Memory B cell (primary cell): ENCODE results near the gene KIF16B.
A peak's percentile ranks its signal among the peaks of the same experiment; 100 is the strongest.

Experiments used
- ATAC-seq: fragments of 150-1000 bp; cut with Tn5 transposase; 2 replicates; pipeline ENCODE4 v1.10.0; 2021; ENCODE audit warnings: low read depth, mild to moderate bottlenecking, moderate library complexity
- DNase-seq, 2 donors: peaks; one replicate each; pipeline ENCODE4 v3.0.0; 2022; ENCODE audit warnings: low spot score in 2 of 2
- H3K27ac Mint-ChIP-seq: one replicate; pipeline ENCODE4 v1.8.0; 2022; ENCODE audit warnings: mild to moderate bottlenecking, moderate library complexity, mixed read lengths
- H3K27me3 Mint-ChIP-seq: one replicate; pipeline ENCODE4 v1.8.0; 2022; ENCODE audit warnings: mixed read lengths
- H3K36me3 Mint-ChIP-seq: one replicate; pipeline ENCODE4 v1.8.0; 2022; ENCODE audit warnings: mild to moderate bottlenecking, mixed read lengths
- H3K4me1 Mint-ChIP-seq: one replicate; pipeline ENCODE4 v1.8.0; 2022; ENCODE audit warnings: mixed read lengths
- H3K4me3 Mint-ChIP-seq: one replicate; pipeline ENCODE4 v1.8.0; 2022; ENCODE audit warnings: mild to moderate bottlenecking, moderate library complexity, mixed read lengths
- H3K9me3 Mint-ChIP-seq: one replicate; pipeline ENCODE4 v1.8.0; 2022; ENCODE audit warnings: mixed read lengths

KIF16B gene, protein sequence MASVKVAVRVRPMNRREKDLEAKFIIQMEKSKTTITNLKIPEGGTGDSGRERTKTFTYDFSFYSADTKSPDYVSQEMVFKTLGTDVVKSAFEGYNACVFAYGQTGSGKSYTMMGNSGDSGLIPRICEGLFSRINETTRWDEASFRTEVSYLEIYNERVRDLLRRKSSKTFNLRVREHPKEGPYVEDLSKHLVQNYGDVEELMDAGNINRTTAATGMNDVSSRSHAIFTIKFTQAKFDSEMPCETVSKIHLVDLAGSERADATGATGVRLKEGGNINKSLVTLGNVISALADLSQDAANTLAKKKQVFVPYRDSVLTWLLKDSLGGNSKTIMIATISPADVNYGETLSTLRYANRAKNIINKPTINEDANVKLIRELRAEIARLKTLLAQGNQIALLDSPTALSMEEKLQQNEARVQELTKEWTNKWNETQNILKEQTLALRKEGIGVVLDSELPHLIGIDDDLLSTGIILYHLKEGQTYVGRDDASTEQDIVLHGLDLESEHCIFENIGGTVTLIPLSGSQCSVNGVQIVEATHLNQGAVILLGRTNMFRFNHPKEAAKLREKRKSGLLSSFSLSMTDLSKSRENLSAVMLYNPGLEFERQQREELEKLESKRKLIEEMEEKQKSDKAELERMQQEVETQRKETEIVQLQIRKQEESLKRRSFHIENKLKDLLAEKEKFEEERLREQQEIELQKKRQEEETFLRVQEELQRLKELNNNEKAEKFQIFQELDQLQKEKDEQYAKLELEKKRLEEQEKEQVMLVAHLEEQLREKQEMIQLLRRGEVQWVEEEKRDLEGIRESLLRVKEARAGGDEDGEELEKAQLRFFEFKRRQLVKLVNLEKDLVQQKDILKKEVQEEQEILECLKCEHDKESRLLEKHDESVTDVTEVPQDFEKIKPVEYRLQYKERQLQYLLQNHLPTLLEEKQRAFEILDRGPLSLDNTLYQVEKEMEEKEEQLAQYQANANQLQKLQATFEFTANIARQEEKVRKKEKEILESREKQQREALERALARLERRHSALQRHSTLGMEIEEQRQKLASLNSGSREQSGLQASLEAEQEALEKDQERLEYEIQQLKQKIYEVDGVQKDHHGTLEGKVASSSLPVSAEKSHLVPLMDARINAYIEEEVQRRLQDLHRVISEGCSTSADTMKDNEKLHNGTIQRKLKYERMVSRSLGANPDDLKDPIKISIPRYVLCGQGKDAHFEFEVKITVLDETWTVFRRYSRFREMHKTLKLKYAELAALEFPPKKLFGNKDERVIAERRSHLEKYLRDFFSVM (N-terminal part only)

DNA sequence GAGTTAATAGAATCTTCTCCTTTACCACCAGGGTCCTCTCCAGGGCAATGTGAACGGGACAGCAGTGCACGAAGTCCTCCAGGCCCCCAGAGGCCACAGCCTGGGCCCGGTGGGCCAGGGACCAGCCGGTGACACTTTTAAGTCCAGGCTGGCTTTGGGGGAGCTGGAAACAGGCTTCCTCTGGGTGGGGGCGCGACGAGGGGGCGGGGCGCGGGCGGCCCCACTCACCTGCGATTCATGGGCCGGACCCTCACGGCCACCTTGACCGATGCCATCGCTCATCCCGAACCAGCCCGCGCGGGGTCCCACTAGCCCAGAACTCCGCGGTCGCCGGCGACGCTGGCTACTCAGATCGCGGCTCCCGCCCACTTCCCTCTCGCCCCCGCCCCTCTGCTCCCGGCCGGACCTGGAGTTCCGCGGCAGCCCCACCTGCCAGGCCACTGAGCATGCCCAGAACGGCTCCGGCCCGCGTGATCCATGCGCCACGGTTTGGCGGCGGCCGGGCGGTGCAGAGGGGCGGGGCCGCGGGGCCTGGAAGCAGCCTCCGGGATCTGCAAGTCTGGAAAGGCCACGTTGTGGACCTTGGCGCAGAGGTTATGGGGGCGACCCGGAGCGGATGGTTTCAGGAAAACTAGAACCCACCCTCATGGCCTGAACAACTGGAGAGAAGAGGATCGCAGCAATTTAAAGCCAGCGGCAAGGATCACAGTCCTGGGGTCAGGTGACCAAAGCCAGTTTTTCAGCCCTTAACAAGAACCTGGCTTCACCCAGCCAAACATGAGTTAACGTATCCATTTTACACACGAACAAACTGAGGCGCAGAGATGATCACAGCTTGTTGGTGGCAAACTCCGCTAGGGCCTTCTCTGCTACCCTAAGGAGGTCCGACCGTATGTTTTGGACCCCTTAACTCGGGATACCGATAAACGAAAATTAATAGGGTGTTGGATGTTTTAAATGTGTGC lies at the start of gene KIF16B:
KIF16B (minus strand) TSS at position 448 of the 965 bp plus-strand sequence; CDS start at position 275, 173 bp downstream.
- Mint-ChIP-seq H3K4me1 (peaks cover 29% of the 10 kb centered on the region), H3K36me3 (no peaks in the 10 kb centered on the region), H3K9me3 (no peaks in the 10 kb centered on the region), H3K27me3 (no peaks in the 10 kb centered on the region), H3K4me3 (peak within 1 kb of the TSS; percentile 91), H3K27ac (peak within 1 kb of the TSS; percentile 77)
- ATAC-seq (peak; percentile 79), DNase-seq (peak; percentile 81 to 92)

GRCh38 chr20:16622501-16622900 lies 49.3 kb upstream of the KIF16B start:
- no peak overlapping the region for H3K27ac Mint-ChIP-seq
- ATAC-seq, result no peak
- H3K9me3 Mint-ChIP-seq, result peaks cover 6% of the 10 kb centered on the region
- H3K4me1 Mint-ChIP-seq, result no peaks in the 10 kb centered on the region
- H3K36me3 Mint-ChIP-seq, result no peaks in the 10 kb centered on the region
- H3K27me3 Mint-ChIP-seq, result no peaks in the 10 kb centered on the region
- no peak for DNase-seq
- H3K4me3 Mint-ChIP-seq, result no peak overlapping the region

GRCh38 chr20:16621435-16622141 lies 48.3 kb upstream of the KIF16B start:
- no peak for ATAC-seq
- Mint-ChIP-seq H3K4me1 (no peaks in the 10 kb centered on the region), H3K27ac (no peak overlapping the region), H3K27me3 (peaks cover 1% of the 10 kb centered on the region), H3K9me3 (peaks cover 7% of the 10 kb centered on the region), H3K36me3 (peaks cover under 1% of the 10 kb centered on the region), H3K4me3 (no peak overlapping the region)
- no peak for DNase-seq

- Mint-ChIP-seq H3K4me3 (no peak overlapping the region), H3K4me1 (no peaks in the 10 kb centered on the region), H3K9me3 (peaks cover 9% of the 10 kb centered on the region), H3K36me3 (peaks cover 2% of the 10 kb centered on the region), H3K27ac (no peak overlapping the region), H3K27me3 (peaks cover 3% of the 10 kb centered on the region)
- ATAC-seq (no peak), DNase-seq (no peak)
These were observed 47.7 kb upstream of the KIF16B start for GRCh38 chr20:16620961-16621360.

GRCh38 chr20:16619953-16620352 lies 46.7 kb upstream of the KIF16B start:
- Mint-ChIP-seq H3K36me3 (peaks cover 2% of the 10 kb centered on the region), H3K27ac (no peak overlapping the region), H3K4me3 (no peak overlapping the region), H3K9me3 (peaks cover 9% of the 10 kb centered on the region), H3K4me1 (no peaks in the 10 kb centered on the region), H3K27me3 (peaks cover 4% of the 10 kb centered on the region)
- DNase-seq (no peak), ATAC-seq (no peak)

DNA sequence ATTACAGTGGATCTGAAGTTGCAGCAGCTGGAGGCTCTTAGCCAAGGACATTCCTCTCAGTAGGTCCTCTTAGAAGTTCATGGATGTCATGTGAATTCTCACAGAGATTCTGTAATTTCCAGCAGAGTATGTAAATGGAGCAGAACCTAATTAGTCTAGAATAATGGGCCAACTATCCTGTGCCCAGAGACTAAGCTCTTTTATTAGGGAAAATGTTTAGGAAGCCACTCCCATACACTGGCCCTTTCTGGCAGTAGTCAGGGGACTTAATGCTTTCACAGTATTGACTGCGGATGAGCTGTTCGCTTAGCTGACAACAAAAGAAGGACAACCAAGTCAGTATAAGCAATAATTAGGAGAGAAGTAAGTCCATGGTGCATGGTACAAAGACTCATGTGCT lies 43.8 kb upstream of the KIF16B start:
- peaks cover 4% of the 10 kb centered on the region for H3K27me3 Mint-ChIP-seq
- no peaks in the 10 kb centered on the region for H3K4me1 Mint-ChIP-seq
- H3K36me3 Mint-ChIP-seq, result peaks cover 2% of the 10 kb centered on the region
- H3K4me3 Mint-ChIP-seq, result no peak overlapping the region
- DNase-seq, result no peak
- H3K27ac Mint-ChIP-seq, result no peak overlapping the region
- no peak for ATAC-seq
- H3K9me3 Mint-ChIP-seq, result peaks cover 8% of the 10 kb centered on the region

- Mint-ChIP-seq H3K4me3 (no peak overlapping the region), H3K9me3 (peaks cover 8% of the 10 kb centered on the region), H3K4me1 (no peaks in the 10 kb centered on the region), H3K36me3 (peaks cover 2% of the 10 kb centered on the region), H3K27ac (no peak overlapping the region), H3K27me3 (peaks cover 7% of the 10 kb centered on the region)
- DNase-seq (no peak), ATAC-seq (no peak)
These were observed 43.1 kb upstream of the KIF16B start for GRCh38 chr20:16616317-16616716.

DNA sequence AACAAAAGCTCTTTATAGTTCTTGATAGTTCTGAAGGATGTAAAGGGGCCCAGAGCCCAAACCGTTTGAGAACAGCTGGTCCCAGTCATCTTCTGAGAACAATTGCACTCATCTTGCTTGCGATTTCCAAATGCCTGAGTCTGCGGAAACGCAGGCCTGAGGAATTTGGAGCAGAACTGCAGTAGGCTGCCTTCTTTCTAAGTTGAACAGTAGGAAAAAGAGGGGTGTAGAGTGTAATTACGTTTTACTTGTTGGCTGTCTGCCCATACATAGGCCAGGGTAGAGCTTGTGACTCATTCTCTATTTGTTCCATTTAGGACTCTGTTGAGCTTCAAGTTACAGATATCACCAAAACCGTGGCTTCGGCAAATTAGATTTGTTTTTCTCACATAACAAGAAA lies 42.0 kb upstream of the KIF16B start:
- no peak for DNase-seq
- H3K27me3 Mint-ChIP-seq, result peaks cover 8% of the 10 kb centered on the region
- no peak overlapping the region for H3K4me3 Mint-ChIP-seq
- no peak for ATAC-seq
- no peaks in the 10 kb centered on the region for H3K4me1 Mint-ChIP-seq
- H3K36me3 Mint-ChIP-seq, result peaks cover 2% of the 10 kb centered on the region
- H3K9me3 Mint-ChIP-seq, result peaks cover 8% of the 10 kb centered on the region
- H3K27ac Mint-ChIP-seq, result no peak overlapping the region

- Mint-ChIP-seq H3K27me3 (peaks cover 8% of the 10 kb centered on the region), H3K36me3 (peaks cover 2% of the 10 kb centered on the region), H3K4me1 (no peaks in the 10 kb centered on the region), H3K27ac (no peak overlapping the region), H3K9me3 (peaks cover 6% of the 10 kb centered on the region), H3K4me3 (no peak overlapping the region)
- ATAC-seq (no peak), DNase-seq (no peak)
These were observed 40.7 kb upstream of the KIF16B start for GRCh38 chr20:16613954-16614353.

DNA sequence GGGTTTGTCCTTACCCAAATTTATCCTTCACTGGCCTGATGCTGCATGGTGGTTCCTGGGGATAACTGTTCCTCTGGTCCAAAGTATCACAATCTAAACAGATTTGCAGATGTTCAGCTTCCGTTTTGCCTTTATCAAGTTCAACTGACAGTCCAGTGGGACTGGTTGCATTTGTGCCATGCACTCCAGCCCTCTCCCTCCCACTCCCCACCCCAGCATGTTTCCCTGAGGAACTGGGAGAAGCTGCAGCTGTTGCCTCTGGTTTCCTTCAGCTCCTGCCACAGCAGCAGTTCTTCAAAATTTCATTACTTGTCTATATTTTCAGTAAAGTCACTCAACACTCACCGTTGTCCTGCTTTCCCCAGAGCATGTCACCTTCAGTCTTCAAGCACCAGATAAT lies 39.5 kb upstream of the KIF16B start:
- ATAC-seq (no peak), DNase-seq (no peak)
- H3K27ac Mint-ChIP-seq, result no peak overlapping the region
- peaks cover 5% of the 10 kb centered on the region for H3K9me3 Mint-ChIP-seq
- no peaks in the 10 kb centered on the region for H3K4me1 Mint-ChIP-seq
- peaks cover 2% of the 10 kb centered on the region for H3K36me3 Mint-ChIP-seq
- H3K4me3 Mint-ChIP-seq, result no peak overlapping the region
- peaks cover 8% of the 10 kb centered on the region for H3K27me3 Mint-ChIP-seq

GRCh38 chr20:16611817-16612216 lies 38.6 kb upstream of the KIF16B start:
- peaks cover 10% of the 10 kb centered on the region for H3K27me3 Mint-ChIP-seq
- H3K4me1 Mint-ChIP-seq, result no peaks in the 10 kb centered on the region
- peaks cover 2% of the 10 kb centered on the region for H3K36me3 Mint-ChIP-seq
- H3K27ac Mint-ChIP-seq, result no peak overlapping the region
- ATAC-seq (no peak), DNase-seq (no peak)
- peaks cover 2% of the 10 kb centered on the region for H3K9me3 Mint-ChIP-seq
- no peak overlapping the region for H3K4me3 Mint-ChIP-seq

DNA sequence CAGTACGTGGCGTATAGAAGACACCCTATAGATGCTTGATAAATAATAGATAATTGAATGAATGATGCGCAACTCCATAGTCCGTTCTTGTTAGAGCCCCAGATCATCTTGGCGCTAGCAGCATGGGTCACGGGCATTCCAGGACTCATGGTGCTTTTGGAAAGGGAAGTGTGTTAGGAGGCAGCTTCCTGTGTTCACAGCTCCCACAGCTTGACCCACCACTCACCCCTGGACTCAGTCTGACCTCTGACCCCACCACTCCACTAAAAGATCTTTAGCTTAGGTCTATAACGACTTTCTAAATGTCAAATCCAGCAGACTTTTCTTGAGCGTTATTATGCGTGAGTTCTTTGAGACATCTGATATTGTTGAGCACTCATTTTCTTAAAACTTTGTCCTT lies 35.8 kb upstream of the KIF16B start:
- H3K4me3 Mint-ChIP-seq, result no peak overlapping the region
- H3K27me3 Mint-ChIP-seq, result peaks cover 6% of the 10 kb centered on the region
- H3K9me3 Mint-ChIP-seq, result no peaks in the 10 kb centered on the region
- H3K27ac Mint-ChIP-seq, result no peak overlapping the region
- DNase-seq, result no peak
- H3K4me1 Mint-ChIP-seq, result no peaks in the 10 kb centered on the region
- ATAC-seq, result no peak
- no peaks in the 10 kb centered on the region for H3K36me3 Mint-ChIP-seq
